ENCODE measurements around the gene RAX.

The RAX gene

GRCh38 chr18:59272891-59273758 is at the start of gene RAX:
TSS of gene RAX (minus strand) at chr18:59273454. CDS start at chr18:59273206, 248 bp downstream.
- Histone ChIP-seq H2AFZ (ENCODE audit: low read depth, low read length, severe bottlenecking) (no peak within 1 kb of the TSS), H3K9me2 (replicated peaks; ENCODE audit: insufficient read depth, low read length) (no peaks in the 10 kb centered on the region), H3F3A (ENCODE audit: insufficient read depth) (no peaks in the 10 kb centered on the region), H3K79me2 (ENCODE audit: insufficient read depth, low read length) (no peaks in the 10 kb centered on the region), H3K9ac (ENCODE audit: low read length) (no peak within 1 kb of the TSS), H4K20me1 (ENCODE audit: low read depth, low read length) (no peaks in the 10 kb centered on the region), H3K27me3 (ENCODE audit: low read length) (0 out of 2 replicates have a peak, but pooled peaks cover 3% of the 10 kb centered on the region), H3K27ac (ENCODE audit: low read depth, low read length) (no peak within 1 kb of the TSS), H3K4me2 (ENCODE audit: low read depth, low read length, poor library complexity, severe bottlenecking) (no peak within 1 kb of the TSS), H3K9me3 (ENCODE audit: insufficient read depth, low read length) (no peaks in the 10 kb centered on the region), H3K4me3 (ENCODE audit: insufficient read depth, low read length, poor library complexity, severe bottlenecking) (no peak within 1 kb of the TSS), H3K36me3 (ENCODE audit: low read length) (no peaks in the 10 kb centered on the region)
- TF ChIP-seq EZH2phosphoT487 (conservative IDR thresholded peaks at IDR 0.05; ENCODE audit: low read length) = no peak
- TF ChIP-seq, protein P1, sequence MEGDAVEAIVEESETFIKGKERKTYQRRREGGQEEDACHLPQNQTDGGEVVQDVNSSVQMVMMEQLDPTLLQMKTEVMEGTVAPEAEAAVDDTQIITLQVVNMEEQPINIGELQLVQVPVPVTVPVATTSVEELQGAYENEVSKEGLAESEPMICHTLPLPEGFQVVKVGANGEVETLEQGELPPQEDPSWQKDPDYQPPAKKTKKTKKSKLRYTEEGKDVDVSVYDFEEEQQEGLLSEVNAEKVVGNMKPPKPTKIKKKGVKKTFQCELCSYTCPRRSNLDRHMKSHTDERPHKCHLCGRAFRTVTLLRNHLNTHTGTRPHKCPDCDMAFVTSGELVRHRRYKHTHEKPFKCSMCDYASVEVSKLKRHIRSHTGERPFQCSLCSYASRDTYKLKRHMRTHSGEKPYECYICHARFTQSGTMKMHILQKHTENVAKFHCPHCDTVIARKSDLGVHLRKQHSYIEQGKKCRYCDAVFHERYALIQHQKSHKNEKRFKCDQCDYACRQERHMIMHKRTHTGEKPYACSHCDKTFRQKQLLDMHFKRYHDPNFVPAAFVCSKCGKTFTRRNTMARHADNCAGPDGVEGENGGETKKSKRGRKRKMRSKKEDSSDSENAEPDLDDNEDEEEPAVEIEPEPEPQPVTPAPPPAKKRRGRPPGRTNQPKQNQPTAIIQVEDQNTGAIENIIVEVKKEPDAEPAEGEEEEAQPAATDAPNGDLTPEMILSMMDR (IDR thresholded peaks at IDR 0.05; ENCODE audit: insufficient read depth, low read length, poor library complexity, severe bottlenecking) = no peak

DNA sequence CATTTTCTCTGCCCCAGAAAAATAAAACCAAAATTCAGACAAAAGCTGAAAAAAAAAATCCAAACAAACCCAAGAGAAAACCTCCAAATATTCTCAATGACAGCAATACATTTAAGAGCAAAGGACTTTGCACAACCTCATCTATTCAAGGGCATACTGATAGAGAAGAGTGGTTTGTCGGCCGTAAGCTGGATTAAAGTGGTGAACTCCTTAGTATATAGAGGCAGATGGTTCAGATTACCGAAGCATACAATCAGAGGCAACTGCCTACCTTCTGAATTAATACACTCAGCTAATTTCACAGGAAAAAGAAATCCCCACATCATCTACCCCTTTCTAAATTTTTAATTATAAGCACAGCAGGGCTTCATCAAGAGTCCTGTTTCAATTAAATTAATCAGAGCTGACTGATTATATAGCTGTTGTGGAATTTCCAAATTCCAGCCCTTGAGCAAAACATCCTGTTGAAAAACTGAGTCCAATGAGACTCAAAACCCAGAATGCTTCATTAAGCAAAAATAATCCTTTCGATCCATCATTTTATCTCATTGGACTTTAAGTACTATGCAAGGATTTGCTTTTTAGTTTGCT is 45.3 kb upstream of the RAX start, which contains the start of gene CPLX4:
CPLX4 (minus strand) TSS at position 190 of the 591 bp plus-strand sequence; CDS start at position 3, 187 bp downstream.
- no peaks in the 10 kb centered on the region for H3K27me3 ChIP-seq (ENCODE audit: low read length)
- no peaks in the 10 kb centered on the region for H3K9me2 ChIP-seq (replicated peaks; ENCODE audit: insufficient read depth, low read length)
- H3K79me2 ChIP-seq (ENCODE audit: insufficient read depth, low read length) = no peaks in the 10 kb centered on the region
- no peak within 1 kb of the TSS for H3K9ac ChIP-seq (ENCODE audit: low read length)
- H4K20me1 ChIP-seq (ENCODE audit: low read depth, low read length) = no peaks in the 10 kb centered on the region
- no peaks in the 10 kb centered on the region for H3K9me3 ChIP-seq (ENCODE audit: insufficient read depth, low read length)
- TF ChIP-seq EZH2phosphoT487 (conservative IDR thresholded peaks at IDR 0.05; ENCODE audit: low read length) = no peak
- TF ChIP-seq, protein P1 (IDR thresholded peaks at IDR 0.05; ENCODE audit: insufficient read depth, low read length, poor library complexity, severe bottlenecking) = no peak
- H3K4me3 ChIP-seq (ENCODE audit: insufficient read depth, low read length, poor library complexity, severe bottlenecking) = no peak within 1 kb of the TSS
- no peak within 1 kb of the TSS for H2AFZ ChIP-seq (ENCODE audit: low read depth, low read length, severe bottlenecking)
- no peak within 1 kb of the TSS for H3K4me2 ChIP-seq (ENCODE audit: low read depth, low read length, poor library complexity, severe bottlenecking)
- H3K27ac ChIP-seq (ENCODE audit: low read depth, low read length) = no peak within 1 kb of the TSS
- H3K36me3 ChIP-seq (ENCODE audit: low read length) = no peaks in the 10 kb centered on the region
- H3F3A ChIP-seq (ENCODE audit: insufficient read depth) = no peaks in the 10 kb centered on the region

DNA sequence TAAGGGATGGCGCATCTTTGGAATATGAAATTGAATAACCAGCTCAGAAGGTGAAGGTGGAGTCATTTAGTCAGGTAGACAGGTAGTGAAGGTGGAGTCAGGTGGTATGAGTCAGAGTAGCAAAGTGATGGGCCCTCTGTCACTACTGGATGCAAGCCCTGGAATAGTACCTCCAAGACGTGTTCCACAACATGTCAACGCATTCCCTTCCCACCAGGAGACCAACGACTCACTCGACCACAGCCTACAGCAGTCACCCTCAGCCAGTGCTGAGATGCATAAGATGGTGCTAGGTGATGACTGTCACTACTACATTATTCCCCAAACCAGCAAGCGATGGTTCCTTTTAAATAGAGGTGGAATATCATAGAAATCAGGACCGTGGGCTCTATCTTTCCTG is 38.4 kb upstream of the RAX start:
- H3F3A ChIP-seq (ENCODE audit: insufficient read depth) = no peaks in the 10 kb centered on the region
- no peak overlapping the region for H2AFZ ChIP-seq (ENCODE audit: low read depth, low read length, severe bottlenecking)
- no peak overlapping the region for H3K27ac ChIP-seq (ENCODE audit: low read depth, low read length)
- H3K27me3 ChIP-seq (ENCODE audit: low read length) = no peaks in the 10 kb centered on the region
- H3K9ac ChIP-seq (ENCODE audit: low read length) = no peak overlapping the region
- H3K36me3 ChIP-seq (ENCODE audit: low read length) = no peaks in the 10 kb centered on the region
- no peak overlapping the region for H3K4me3 ChIP-seq (ENCODE audit: insufficient read depth, low read length, poor library complexity, severe bottlenecking)
- no peaks in the 10 kb centered on the region for H3K79me2 ChIP-seq (ENCODE audit: insufficient read depth, low read length)
- TF ChIP-seq, protein P1 (IDR thresholded peaks at IDR 0.05; ENCODE audit: insufficient read depth, low read length, poor library complexity, severe bottlenecking) = no peak
- no peaks in the 10 kb centered on the region for H3K9me3 ChIP-seq (ENCODE audit: insufficient read depth, low read length)
- H3K4me2 ChIP-seq (ENCODE audit: low read depth, low read length, poor library complexity, severe bottlenecking) = no peak overlapping the region
- no peaks in the 10 kb centered on the region for H3K9me2 ChIP-seq (replicated peaks; ENCODE audit: insufficient read depth, low read length)
- H4K20me1 ChIP-seq (ENCODE audit: low read depth, low read length) = no peaks in the 10 kb centered on the region

All from SU-DHL-6 (cell line).